ENCODE results near the gene ARHGEF12. TPM values are rescaled to one million over a fixed set of nuclear protein-coding genes. Genes with fewer than 3 reads are reported as not detected.

The ARHGEF12 gene
- total RNA-seq, 1 donor from 2014 or later: 83.1 TPM

- peaks cover 19% of the 10 kb centered on the region for H3K27me3 Mint-ChIP-seq (ENCODE audit: low read depth, unreplicated experiment)
- no peaks in the 10 kb centered on the region for H3K9me3 Mint-ChIP-seq (ENCODE audit: unreplicated experiment)
- no peaks in the 10 kb centered on the region for H3K36me3 Mint-ChIP-seq (ENCODE audit: low read depth, unreplicated experiment)
- Histone ChIP-seq H3K27ac (ENCODE audit: low read depth, low read length) (no peak overlapping the region), H3K4me2 (ENCODE audit: low read length) (no peak overlapping the region), H3K9ac (ENCODE audit: low read length) (no peak overlapping the region), H2AFZ (ENCODE audit: low read depth, low read length) (no peak overlapping the region), H3K4me3 (ENCODE audit: insufficient read depth, low read depth, low read length) (no peak overlapping the region), H3K4me1 (ENCODE audit: insufficient read depth, low read length) (no peaks in the 10 kb centered on the region), H3K79me2 (ENCODE audit: insufficient read depth, low read length) (no peaks in the 10 kb centered on the region), H4K20me1 (ENCODE audit: insufficient read depth, low read length) (no peaks in the 10 kb centered on the region), H3K27me3 (ENCODE audit: insufficient read depth, low read length) (no peaks in the 10 kb centered on the region), H3K9me3 (ENCODE audit: insufficient read depth, low read depth, low read length) (no peaks in the 10 kb centered on the region), H3K36me3 (ENCODE audit: insufficient read depth, low read length) (no peaks in the 10 kb centered on the region)
- DNase-seq (ENCODE audit: low read depth): no peak
- H3K4me3 Mint-ChIP-seq (ENCODE audit: unreplicated experiment): no peak overlapping the region
- TF ChIP-seq EZH2 (IDR thresholded peaks at IDR 0.05; ENCODE audit: insufficient read depth, low read length) (no peak), CTCF (IDR thresholded peaks at IDR 0.05; ENCODE audit: insufficient read depth, low read depth, low read length) (no peak)
- FAIRE-seq: no peak
- H3K4me1 Mint-ChIP-seq (ENCODE audit: low read depth, unreplicated experiment): peaks cover 4% of the 10 kb centered on the region
- no peak overlapping the region for H3K27ac Mint-ChIP-seq (ENCODE audit: unreplicated experiment)
Measured at GRCh38 chr11:120317689-120318480, 18.3 kb upstream of the ARHGEF12 start.

GRCh38 chr11:120318906-120319305 lies 17.3 kb upstream of the ARHGEF12 start:
- Mint-ChIP-seq H3K27me3 (ENCODE audit: low read depth, unreplicated experiment) (peaks cover 20% of the 10 kb centered on the region), H3K9me3 (ENCODE audit: unreplicated experiment) (no peaks in the 10 kb centered on the region), H3K4me3 (ENCODE audit: unreplicated experiment) (no peak overlapping the region), H3K36me3 (ENCODE audit: low read depth, unreplicated experiment) (no peaks in the 10 kb centered on the region), H3K4me1 (ENCODE audit: low read depth, unreplicated experiment) (peaks cover 4% of the 10 kb centered on the region), H3K27ac (ENCODE audit: unreplicated experiment) (no peak overlapping the region)
- Histone ChIP-seq H4K20me1 (ENCODE audit: insufficient read depth, low read length) (no peaks in the 10 kb centered on the region), H3K27ac (ENCODE audit: low read depth, low read length) (no peak overlapping the region), H3K4me3 (ENCODE audit: insufficient read depth, low read depth, low read length) (no peak overlapping the region), H3K9me3 (ENCODE audit: insufficient read depth, low read depth, low read length) (no peaks in the 10 kb centered on the region), H3K36me3 (ENCODE audit: insufficient read depth, low read length) (no peaks in the 10 kb centered on the region), H2AFZ (ENCODE audit: low read depth, low read length) (no peak overlapping the region), H3K79me2 (ENCODE audit: insufficient read depth, low read length) (no peaks in the 10 kb centered on the region), H3K27me3 (ENCODE audit: insufficient read depth, low read length) (no peaks in the 10 kb centered on the region), H3K4me1 (ENCODE audit: insufficient read depth, low read length) (no peaks in the 10 kb centered on the region), H3K4me2 (ENCODE audit: low read length) (no peak overlapping the region), H3K9ac (ENCODE audit: low read length) (no peak overlapping the region)
- FAIRE-seq (no peak), DNase-seq (ENCODE audit: low read depth) (no peak)
- no peak for TF ChIP-seq CTCF (IDR thresholded peaks at IDR 0.05; ENCODE audit: insufficient read depth, low read depth, low read length)
- TF ChIP-seq EZH2 (IDR thresholded peaks at IDR 0.05; ENCODE audit: insufficient read depth, low read length): no peak
